DND-41 (cell line): ENCODE data around the gene HELB.

Experiments used
- CTCF ChIP-seq: IDR thresholded peaks from 2 replicates; pipeline ENCODE4 v1.5.1; 2012; ENCODE audit warnings: borderline replicate concordance, low read length, moderate library complexity, mild to moderate bottlenecking; ENCODE audit not compliant: poor library complexity, severe bottlenecking; ENCODE audit errors: extremely low read depth
- EZH2 ChIP-seq: IDR thresholded peaks from 3 replicates; pipeline ENCODE4 v1.6.1; 2012; ENCODE audit warnings: borderline replicate concordance, low read depth, mild to moderate bottlenecking, moderate library complexity, low read length, inconsistent platforms; ENCODE audit not compliant: severe bottlenecking

GRCh38 chr12:66282244-66282643 lies 20.0 kb upstream of the HELB start:
- TF ChIP-seq CTCF: no peak
- TF ChIP-seq EZH2: no peak
